Parathyroid adenoma (tissue), 2 donors: ENCODE data around the gene AGPS.
"Not testable (repeated sequence)": the region's sequence is repeated elsewhere in the genome, so short reads cannot be mapped to it uniquely, and the experiment has no call there.

ENCODE experiments used
- H2AFZ ChIP-seq: fragments of 300-600 bp; sonication (generic); one replicate; pipeline ENCODE4 v1.7.0; 2017; ENCODE audit warnings: antibody characterized with exemption, mild to moderate bottlenecking
- H3K27ac ChIP-seq: fragments of 300-600 bp; sonication (generic); one replicate; pipeline ENCODE4 v1.7.0; 2017
- H3K27me3 ChIP-seq: fragments of 300-600 bp; sonication (generic); one replicate; pipeline ENCODE4 v1.7.0; 2017; ENCODE audit warnings: low read length; ENCODE audit not compliant: control insufficient read depth, insufficient read depth
- H3K36me3 ChIP-seq: fragments of 300-600 bp; sonication (generic); one replicate; pipeline ENCODE4 v1.7.0; 2017; ENCODE audit warnings: low read length; ENCODE audit not compliant: control insufficient read depth, insufficient read depth
- H3K4me1 ChIP-seq: fragments of 300-600 bp; sonication (generic); one replicate; pipeline ENCODE4 v1.7.0; 2017; ENCODE audit warnings: control low read depth
- H3K4me2 ChIP-seq: fragments of 300-600 bp; sonication (generic); one replicate; pipeline ENCODE4 v1.7.0; 2017; ENCODE audit warnings: low read length
- H3K4me3 ChIP-seq: fragments of 300-600 bp; sonication (generic); one replicate; pipeline ENCODE4 v1.7.0; 2017; ENCODE audit warnings: low read depth, low read length
- H3K79me2 ChIP-seq: fragments of 300-600 bp; sonication (generic); one replicate; pipeline ENCODE4 v1.7.0; 2017; ENCODE audit warnings: control low read depth
- H3K9ac ChIP-seq: fragments of 300-600 bp; sonication (generic); one replicate; pipeline ENCODE4 v1.7.0; 2017; ENCODE audit warnings: mild to moderate bottlenecking
- H3K9me3 ChIP-seq: fragments of 300-600 bp; sonication (generic); one replicate; pipeline ENCODE4 v1.7.0; 2017; ENCODE audit warnings: low read length; ENCODE audit not compliant: control insufficient read depth
- CTCF ChIP-seq: fragments of 300-600 bp; sonication (generic); IDR thresholded peaks from one replicate; pipeline ENCODE4 v1.7.0; 2017; ENCODE audit warnings: antibody characterized with exemption, mild to moderate bottlenecking
- donor health status: primary hyperparathyroidism.

AGPS gene

DNA sequence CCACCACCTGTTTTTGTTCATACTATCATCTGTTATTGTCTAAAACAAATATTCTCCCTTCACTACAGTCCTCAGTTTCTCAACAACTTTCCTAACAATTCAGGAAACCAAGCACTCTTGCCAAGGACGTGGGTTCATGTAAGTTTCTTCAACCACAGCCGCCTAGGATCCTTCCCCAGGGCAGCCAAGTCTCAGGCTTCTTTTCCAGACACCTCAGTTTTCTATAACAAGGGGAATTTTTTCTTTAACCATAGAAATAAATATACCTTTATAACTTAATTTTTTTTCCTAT is 39.4 kb upstream of the AGPS start:
- H3K79me2 ChIP-seq = no peaks in the 10 kb centered on the region
- H3K36me3 ChIP-seq = no peaks in the 10 kb centered on the region
- no peaks in the 10 kb centered on the region for H3K9me3 ChIP-seq
- H3K27ac ChIP-seq = no peak overlapping the region
- TF ChIP-seq CTCF = no peak
- H3K9ac ChIP-seq = no peak overlapping the region
- H2AFZ ChIP-seq = no peak overlapping the region
- no peak overlapping the region for H3K4me3 ChIP-seq
- H3K27me3 ChIP-seq = no peaks in the 10 kb centered on the region
- peaks cover 8% of the 10 kb centered on the region for H3K4me1 ChIP-seq
- no peak overlapping the region for H3K4me2 ChIP-seq

GRCh38 chr2:177354541-177354940 is 38.0 kb upstream of the AGPS start:
- not testable (repeated sequence) for H3K9me3 ChIP-seq, H3K9ac ChIP-seq, H3K4me2 ChIP-seq, H3K27me3 ChIP-seq, H3K27ac ChIP-seq, H2AFZ ChIP-seq, H3K79me2 ChIP-seq, H3K36me3 ChIP-seq, H3K4me1 ChIP-seq, H3K4me3 ChIP-seq

DNA sequence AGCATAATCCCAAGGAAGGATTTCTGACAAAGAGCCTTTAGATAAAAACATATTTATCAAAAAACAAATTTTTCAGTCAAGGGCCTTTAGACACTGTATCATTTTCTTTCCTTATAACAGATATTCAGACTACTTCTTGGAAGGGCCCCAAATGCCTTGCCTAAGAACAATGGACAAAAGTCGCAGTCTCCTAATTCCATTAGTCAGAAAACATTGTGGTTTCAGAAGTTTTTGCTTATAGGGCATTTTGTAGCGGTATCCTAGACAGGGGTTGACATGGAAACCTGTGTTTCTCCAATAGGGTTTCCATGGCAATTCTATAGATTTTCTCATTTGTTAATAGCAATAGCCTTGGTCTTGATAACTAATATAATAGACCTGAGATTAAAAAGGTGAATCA is 36.7 kb upstream of the AGPS start:
- no peak overlapping the region for H3K27ac ChIP-seq
- no peaks in the 10 kb centered on the region for H3K79me2 ChIP-seq
- no peaks in the 10 kb centered on the region for H3K9me3 ChIP-seq
- H3K4me1 ChIP-seq = peaks cover 6% of the 10 kb centered on the region
- H3K4me3 ChIP-seq = no peak overlapping the region
- no peak overlapping the region for H2AFZ ChIP-seq
- H3K9ac ChIP-seq = no peak overlapping the region
- no peak overlapping the region for H3K4me2 ChIP-seq
- TF ChIP-seq CTCF = no peak
- no peaks in the 10 kb centered on the region for H3K27me3 ChIP-seq
- H3K36me3 ChIP-seq = no peaks in the 10 kb centered on the region

DNA sequence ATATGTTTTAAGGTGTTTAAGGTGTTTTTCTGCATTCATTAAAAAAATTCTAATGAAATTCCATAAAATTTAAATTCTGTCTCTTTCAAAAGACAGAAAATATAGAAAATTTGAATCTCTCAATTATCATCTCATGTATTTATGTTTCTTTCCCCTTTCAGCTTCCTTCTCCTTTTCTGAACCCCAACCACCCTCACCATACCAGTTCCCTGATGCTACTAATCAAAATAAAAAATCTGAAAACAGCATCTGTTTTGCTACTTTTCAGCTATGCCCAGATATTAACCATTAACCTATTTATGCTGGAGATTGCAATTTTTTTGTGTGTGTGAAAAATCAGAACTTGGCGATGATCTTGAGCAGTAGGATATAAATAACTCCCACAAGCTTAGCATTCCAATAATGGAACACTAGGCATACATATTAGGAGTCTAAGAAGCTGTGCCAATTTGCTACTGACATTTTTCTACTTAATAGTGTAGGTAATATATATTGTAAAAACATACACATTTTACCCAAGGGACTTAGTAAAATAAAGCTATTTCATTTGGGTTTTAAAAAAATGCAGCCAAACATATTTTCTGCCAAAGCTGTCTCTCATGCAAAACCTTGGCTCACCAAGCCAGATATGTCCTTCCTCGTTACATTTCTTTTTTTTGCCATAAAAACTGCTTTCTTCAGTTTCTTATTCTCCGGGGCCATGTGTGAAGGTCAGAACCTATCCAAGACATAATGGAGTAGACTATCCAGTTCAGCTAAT is 32.6 kb upstream of the AGPS start:
- Histone ChIP-seq H3K27ac (no peak overlapping the region), H3K9ac (no peak overlapping the region), H2AFZ (no peak overlapping the region), H3K4me1 (peaks cover 6% of the 10 kb centered on the region), H3K36me3 (no peaks in the 10 kb centered on the region), H3K4me3 (no peak overlapping the region), H3K79me2 (no peaks in the 10 kb centered on the region), H3K4me2 (no peak overlapping the region), H3K27me3 (no peaks in the 10 kb centered on the region), H3K9me3 (no peaks in the 10 kb centered on the region)
- TF ChIP-seq CTCF = no peak

DNA sequence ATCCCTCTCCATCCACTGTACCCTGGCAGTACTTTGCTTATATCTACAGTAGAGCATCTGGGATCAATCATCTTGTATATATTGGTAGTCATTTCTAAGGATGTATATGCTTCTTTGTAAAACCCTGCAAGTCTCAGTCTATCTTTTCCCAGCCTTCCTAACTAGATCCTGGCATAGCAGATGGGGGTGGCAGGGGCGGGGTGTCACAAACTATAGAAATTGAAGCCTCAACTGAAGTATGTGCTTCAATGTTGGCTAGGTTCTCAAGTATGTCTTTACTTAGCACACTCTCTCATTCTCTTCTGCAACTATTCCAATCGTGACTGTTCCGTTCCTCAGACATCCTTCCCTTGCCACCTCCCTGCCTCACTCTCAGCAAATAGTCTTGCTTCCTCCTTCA is 30.1 kb upstream of the AGPS start:
- H3K27me3 ChIP-seq = no peaks in the 10 kb centered on the region
- no peaks in the 10 kb centered on the region for H3K9me3 ChIP-seq
- H3K4me3 ChIP-seq = no peak overlapping the region
- H3K27ac ChIP-seq = no peak overlapping the region
- TF ChIP-seq CTCF = no peak
- H3K4me2 ChIP-seq = no peak overlapping the region
- H3K36me3 ChIP-seq = no peaks in the 10 kb centered on the region
- H3K79me2 ChIP-seq = no peaks in the 10 kb centered on the region
- peaks cover 6% of the 10 kb centered on the region for H3K4me1 ChIP-seq
- no peak overlapping the region for H3K9ac ChIP-seq
- H2AFZ ChIP-seq = no peak overlapping the region
